GM21723 (cell line): ENCODE results near the gene PDE3B.
"Not testable (repeated sequence)": the region's sequence is repeated elsewhere in the genome, so short reads cannot be mapped to it uniquely, and the experiment has no call there.

Source experiments
- ATAC-seq: cut with Tn5 transposase; IDR thresholded peaks from one replicate; pipeline ENCODE4 v1.9.1; 2021; ENCODE audit warnings: mild to moderate bottlenecking, moderate library complexity; ENCODE audit not compliant: unreplicated experiment

PDE3B gene

GRCh38 chr11:14673824-14674405 is 30.3 kb downstream of the PDE3B start:
- no peak for ATAC-seq

DNA sequence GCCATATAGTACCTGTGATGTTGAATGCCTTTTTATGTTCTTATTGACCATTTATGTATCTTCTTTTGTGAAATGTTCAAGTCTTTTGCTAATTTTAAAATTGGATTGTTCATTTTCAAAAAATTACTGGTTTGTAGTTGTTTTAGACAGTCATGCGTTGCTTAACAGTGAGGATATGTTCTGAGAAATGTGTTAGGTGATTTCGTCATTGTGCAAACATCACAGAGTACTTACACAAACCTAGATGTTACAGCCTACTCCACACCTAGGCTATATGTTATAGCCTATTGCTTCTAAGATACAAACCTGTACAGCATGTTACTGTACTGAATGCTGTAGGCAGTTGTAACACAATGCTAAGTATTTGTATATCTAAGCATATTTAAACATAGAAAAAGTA is 32.5 kb downstream of the PDE3B start:
- no peak for ATAC-seq

DNA sequence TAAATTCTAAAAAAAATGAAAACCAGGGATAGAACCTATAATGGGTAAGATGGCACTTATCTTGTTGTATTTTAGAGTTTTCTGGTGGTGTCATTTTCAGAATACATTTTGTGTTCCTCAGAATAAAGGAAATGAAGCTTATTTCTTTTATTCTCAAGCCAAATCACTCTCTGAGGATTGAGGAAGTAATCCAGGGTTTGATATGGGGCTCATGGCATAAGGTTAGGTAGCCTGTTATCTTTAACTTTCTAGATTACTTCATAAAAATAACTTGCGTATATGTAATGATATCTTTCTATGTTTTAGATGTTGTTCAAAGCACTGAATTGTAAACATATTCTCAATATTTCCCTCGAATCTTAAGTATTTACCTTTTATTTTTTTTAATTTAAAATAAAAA is 33.5 kb downstream of the PDE3B start:
- ATAC-seq, result no peak

GRCh38 chr11:14678350-14678749 is 34.7 kb downstream of the PDE3B start:
- ATAC-seq, result no peak

- ATAC-seq, result no peak
Observed at GRCh38 chr11:14679662-14680061, 36.1 kb downstream of the PDE3B start.

DNA sequence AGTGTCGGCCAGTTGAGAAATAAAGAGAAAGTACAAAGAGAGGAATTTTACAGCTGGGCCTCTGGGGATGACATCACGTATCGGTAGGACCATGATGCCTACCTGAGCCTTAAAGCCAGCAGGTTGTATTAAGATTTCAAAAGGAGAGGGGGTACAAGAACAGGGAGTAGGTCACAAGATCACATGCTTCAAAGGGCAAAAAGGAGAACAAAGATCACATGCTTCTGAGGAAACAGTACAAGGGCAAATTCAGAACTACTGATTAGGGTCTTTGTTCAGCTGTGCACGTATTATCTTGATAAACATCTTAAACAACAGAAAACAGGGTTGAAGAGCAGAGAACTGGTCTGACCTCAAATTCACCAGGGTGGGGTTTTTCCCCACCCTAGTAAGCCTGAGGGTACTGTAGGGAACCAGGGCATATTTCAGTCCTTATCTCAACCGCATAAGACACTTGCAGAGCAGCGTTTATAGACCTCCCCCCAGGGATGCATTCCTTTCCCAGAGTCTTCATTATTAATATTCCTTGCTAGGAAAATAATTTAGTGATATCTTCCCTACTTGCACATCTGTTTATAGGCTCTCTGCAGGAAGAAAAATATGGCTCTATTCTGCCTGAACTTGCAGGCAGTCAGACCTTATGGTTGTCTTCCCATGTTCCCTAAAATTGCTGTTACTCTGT is 40.8 kb downstream of the PDE3B start:
- ATAC-seq, result not testable (repeated sequence)

DNA sequence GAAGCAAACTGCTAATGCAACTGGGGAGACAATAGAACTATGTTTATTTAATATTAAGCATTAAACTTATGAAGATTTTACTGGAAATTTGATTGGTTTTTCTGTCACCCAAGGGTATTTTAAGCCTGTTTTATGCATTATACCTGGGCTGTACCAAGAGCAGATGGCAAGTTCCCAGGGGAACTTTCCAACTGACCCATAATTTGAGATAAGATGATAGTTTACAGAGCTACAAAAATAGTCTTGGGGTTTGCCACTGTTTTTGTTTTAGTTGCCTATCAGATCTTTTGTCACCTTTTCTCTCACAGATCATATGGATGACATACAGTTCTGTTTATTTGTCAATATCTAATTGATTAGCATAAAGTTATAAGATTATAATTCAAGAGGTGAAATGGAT is 43.9 kb downstream of the PDE3B start:
- no peak for ATAC-seq

GRCh38 chr11:14687943-14688627 is 44.5 kb downstream of the PDE3B start:
- no peak for ATAC-seq

DNA sequence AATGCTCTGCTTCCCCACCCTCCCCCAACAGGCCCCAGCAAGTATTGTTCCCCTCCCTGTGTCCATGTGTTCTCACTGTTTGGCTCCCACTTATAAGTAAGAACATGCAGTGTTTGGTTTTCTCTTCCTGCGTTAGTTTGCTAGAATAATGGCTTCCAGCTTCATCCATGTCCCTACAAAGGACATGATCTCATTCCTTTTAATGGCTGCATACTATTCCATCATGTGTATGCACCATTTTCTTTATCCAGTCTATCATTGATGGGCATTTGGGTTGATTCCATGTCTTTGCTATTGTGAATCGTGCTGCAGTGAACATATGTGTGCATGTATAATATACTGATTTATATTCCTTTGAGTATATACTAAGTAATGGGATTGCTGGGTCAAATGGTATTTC is 52.1 kb downstream of the PDE3B start:
- ATAC-seq, result not testable (repeated sequence)

GRCh38 chr11:14698771-14699170 is 55.2 kb downstream of the PDE3B start:
- no peak for ATAC-seq

GRCh38 chr11:14700593-14700992 is 57.0 kb downstream of the PDE3B start:
- ATAC-seq, result no peak

- ATAC-seq, result no peak
Observed at GRCh38 chr11:14702760-14703159, 59.2 kb downstream of the PDE3B start.

DNA sequence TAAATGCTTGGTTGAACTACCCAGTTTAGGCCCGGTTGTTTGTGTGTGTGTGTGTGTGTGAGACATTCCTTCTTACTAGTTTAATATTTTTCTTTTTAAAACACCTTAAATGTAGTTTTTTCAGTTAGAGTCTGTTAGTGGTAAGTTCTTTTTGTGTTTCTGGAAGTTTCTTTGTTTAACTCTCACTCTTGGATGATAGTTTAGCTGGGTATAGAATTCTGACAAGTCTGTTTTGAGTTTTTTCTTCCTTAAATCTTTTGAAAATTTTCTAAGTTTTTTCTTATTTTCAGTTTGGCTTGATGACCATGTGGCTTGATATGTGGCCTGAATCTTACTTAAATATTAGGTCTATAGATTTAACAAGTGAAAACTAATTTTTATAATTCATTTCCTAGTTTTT is 60.1 kb downstream of the PDE3B start:
- no peak for ATAC-seq

DNA sequence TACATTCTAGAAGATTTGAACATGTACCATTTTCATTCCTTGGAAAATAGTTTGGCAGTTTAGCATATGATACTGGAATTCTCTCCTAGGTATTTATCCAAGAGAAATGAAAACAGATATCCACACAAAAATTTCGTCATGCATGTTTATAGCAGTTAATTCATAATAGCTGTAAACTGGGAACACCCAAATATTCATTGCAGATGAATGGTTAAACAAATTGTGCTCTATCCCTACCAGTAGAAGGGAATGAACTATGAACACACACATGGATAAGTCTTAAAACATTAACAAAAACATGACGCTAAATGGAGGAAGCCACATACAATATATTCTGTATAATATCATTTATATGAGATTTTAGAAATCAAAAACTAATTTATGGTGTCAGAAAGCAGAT is 61.5 kb downstream of the PDE3B start:
- no peak for ATAC-seq

GRCh38 chr11:14713496-14714244 is 70.1 kb downstream of the PDE3B start:
- ATAC-seq, result no peak

- not testable (repeated sequence) for ATAC-seq
Observed at GRCh38 chr11:14715669-14716068, 72.1 kb downstream of the PDE3B start.

DNA sequence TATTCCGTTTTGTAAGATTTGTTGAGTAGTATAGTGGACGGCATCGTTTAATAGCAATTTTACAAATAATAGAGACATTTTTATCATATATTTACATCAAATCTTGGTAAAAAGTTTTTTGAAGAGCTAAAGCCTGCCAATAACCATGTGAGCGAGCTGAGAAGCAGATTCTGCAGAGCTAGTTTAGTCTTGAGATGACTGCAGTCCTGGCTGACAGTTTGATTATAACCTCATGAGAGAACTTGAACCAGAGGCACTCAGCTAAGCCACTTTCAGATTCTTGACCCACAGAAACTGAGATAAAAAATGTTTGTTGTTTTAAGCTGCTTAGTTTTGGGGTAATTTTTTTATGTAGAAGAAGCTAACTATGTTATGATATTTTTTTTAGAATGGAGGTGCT is 78.9 kb downstream of the PDE3B start:
- no peak for ATAC-seq

- ATAC-seq, result no peak
Observed at GRCh38 chr11:14725150-14725549, 81.5 kb downstream of the PDE3B start.

- no peak for ATAC-seq
Observed at GRCh38 chr11:14727215-14727614, 83.6 kb downstream of the PDE3B start.

- no peak for ATAC-seq
Observed at GRCh38 chr11:14727746-14728145, 84.1 kb downstream of the PDE3B start.

DNA sequence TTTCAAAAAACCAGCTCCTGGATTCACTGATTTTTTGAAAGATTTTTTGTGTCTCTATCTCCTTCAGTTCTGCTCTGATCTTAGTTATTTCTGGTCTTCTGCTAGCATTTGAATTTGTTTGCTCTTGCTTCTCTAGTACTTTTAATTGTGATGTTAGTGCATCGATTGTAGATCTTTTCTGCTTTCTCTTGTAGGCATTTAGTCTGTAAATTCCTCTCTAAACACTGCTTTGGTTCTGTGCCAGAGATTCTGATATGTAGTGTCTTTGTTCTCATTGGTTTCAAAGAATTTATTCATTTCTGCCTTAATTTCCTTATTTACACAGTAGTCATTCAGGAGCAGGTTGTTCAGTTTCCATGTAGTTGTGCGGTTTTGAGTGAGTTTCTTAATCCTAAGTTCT is 96.9 kb downstream of the PDE3B start:
- not testable (repeated sequence) for ATAC-seq

GRCh38 chr11:14741195-14741594 is 97.6 kb downstream of the PDE3B start:
- ATAC-seq, result no peak
